H1 (cell line): ENCODE results near the gene MAP3K10. TPM values are rescaled to one million over a fixed set of nuclear protein-coding genes. Genes with fewer than 3 reads are reported as not detected.

Experiments
- ASH2L ChIP-seq: fragments of 200-600, 300-600 bp; sonication (generic); IDR thresholded peaks from one replicate; pipeline ENCODE4 v1.7.1; 2017; ENCODE audit warnings: low read length
- CHD1 ChIP-seq: IDR thresholded peaks from 2 replicates; pipeline ENCODE4 v1.6.1; 2012; ENCODE audit warnings: low read depth, low read length, improper control_type of control experiment
- EP300 ChIP-seq, 2 experiments: IDR thresholded peaks; 1 replicate in 1 of 2; 2 replicates in 1 of 2; pipeline ENCODE4 v1.6.1; 2011 to 2012; ENCODE audit warnings: low read depth in 2 of 2, low read length in 2 of 2, mild to moderate bottlenecking in 2 of 2, borderline replicate concordance in 1 of 2, inconsistent platforms in 1 of 2, moderate library complexity in 1 of 2
- EZH2 ChIP-seq: fragments of 200-600 bp; sonication (generic); IDR thresholded peaks from 2 replicates; pipeline ENCODE4 v1.7.1; 2012; ENCODE audit warnings: low read depth, mild to moderate bottlenecking, moderate library complexity, low read length, inconsistent platforms; ENCODE audit not compliant: severe bottlenecking
- JUND ChIP-seq: IDR thresholded peaks from 2 replicates; pipeline ENCODE4 v1.6.1; 2011; ENCODE audit warnings: mild to moderate bottlenecking, improper control_type of control experiment, low read length
- PHF8 ChIP-seq: fragments of 200-600 bp; sonication (generic); conservative IDR thresholded peaks from 2 replicates; pipeline ENCODE4 v1.7.1; 2012; ENCODE audit warnings: low read depth, mild to moderate bottlenecking, inconsistent platforms, low read length, moderate library complexity
- POLR2A ChIP-seq, 2 experiments: IDR thresholded peaks; 1 replicate in 1 of 2; 2 replicates in 1 of 2; pipeline ENCODE4 v1.6.1; 2011; ENCODE audit warnings: low read depth in 2 of 2, low read length in 2 of 2, mild to moderate bottlenecking in 2 of 2; ENCODE audit errors: control extremely low read depth in 1 of 2
- TEAD4 ChIP-seq: IDR thresholded peaks from 2 replicates; pipeline ENCODE4 v1.6.1; 2012; ENCODE audit warnings: low read depth, low read length, inconsistent platforms, mixed read lengths
- polyA plus RNA-seq, 7 experiments: library from polyadenylated mRNA; depleted of rRNA in 3 of 7; stranded (reverse) in 5 of 7; unstranded in 2 of 7; fragments of >200 nt in 5 of 7; fragments of 200-250 nt in 2 of 7; gene quantifications; 1 replicate in 5 of 7; 2 replicates in 1 of 7; 4 replicates in 1 of 7; pipeline versions ENCODE4 v1.2.1 to v1.2.3, GENCODE V29; 2011 to 2013; ENCODE audit warnings: missing spikeins in 2 of 7, mixed read lengths in 2 of 7
- total RNA-seq: library from RNA; stranded (reverse); fragmentation: NEBNext Ultra II Directional; extraction: Animal tissue kit (Norgen Biotek cat#: 25700); gene quantifications from 2 replicates; pipeline ENCODE4 v1.2.1, GENCODE V29; 2021
- TF ChIP-seq, protein P1 (sequence below), 3 experiments: IDR thresholded peaks; 1 replicate in 2 of 3; 2 replicates in 1 of 3; pipeline versions ENCODE4 v1.5.1 to v1.6.1; 2011; ENCODE audit warnings: low read length in 3 of 3, mild to moderate bottlenecking in 3 of 3, inconsistent platforms in 2 of 3, low read depth in 1 of 3, moderate library complexity in 1 of 3; ENCODE audit not compliant: insufficient read depth in 1 of 3; ENCODE audit errors: control extremely low read depth in 1 of 3
- TF ChIP-seq, protein P2 (sequence below): IDR thresholded peaks from 2 replicates; pipeline ENCODE4 v1.6.1; 2011; ENCODE audit warnings: low read length, improper control_type of control experiment
- TF ChIP-seq, protein P3 (sequence below): IDR thresholded peaks from 2 replicates; pipeline ENCODE4 v1.6.1; 2012; ENCODE audit warnings: inconsistent platforms

MAP3K10 gene
- total and polyA plus RNA-seq, 2 of the 8 experiments (the other 6 are each of a cell fraction or from before 2014, with no cell fraction given), result 4.9 to 15.9 TPM

DNA sequence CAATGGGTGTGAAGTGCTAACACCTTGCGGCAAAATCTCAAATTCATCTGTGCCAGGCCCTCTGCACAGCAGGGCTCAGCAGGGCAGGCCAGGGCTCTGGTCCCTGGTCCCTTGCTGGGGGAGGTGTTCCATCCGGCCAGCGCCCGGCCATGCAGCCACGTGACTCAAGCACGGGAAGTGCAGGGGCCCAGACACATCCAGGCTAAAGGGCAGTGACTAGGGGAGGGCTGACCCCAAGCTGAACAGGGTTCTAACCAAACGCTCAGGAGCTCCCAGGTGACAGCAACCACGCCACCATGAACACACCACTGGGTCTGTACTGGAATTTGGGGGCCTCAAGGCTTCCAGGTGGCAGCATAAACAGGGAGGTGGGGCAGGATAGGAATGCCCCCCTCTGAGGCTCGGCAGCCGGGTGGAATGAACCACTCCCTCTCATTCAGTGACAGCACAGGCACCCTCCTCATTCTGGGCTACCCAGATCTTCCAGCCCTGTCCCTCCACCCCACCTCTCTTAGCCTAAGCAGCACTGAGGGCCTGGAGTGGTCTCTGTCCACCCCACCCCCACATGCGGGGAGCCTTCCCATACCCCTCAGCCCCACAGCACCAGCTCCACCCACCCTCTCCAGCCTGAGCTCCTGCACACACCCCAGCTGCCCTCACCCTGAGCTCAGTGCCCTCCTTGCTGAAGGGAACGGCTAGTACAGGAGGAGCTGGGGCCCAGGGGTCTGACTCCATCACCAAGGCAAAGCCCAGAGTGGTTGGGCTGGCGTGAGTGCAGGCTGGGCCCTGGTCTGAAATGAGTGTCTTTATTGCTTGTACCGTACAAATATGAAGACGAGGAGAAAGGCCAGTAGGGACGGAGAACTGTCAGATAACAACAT, 40.6 kb downstream of the MAP3K10 start (continued):
- no peak for TF ChIP-seq CHD1
- no peak for TF ChIP-seq EZH2
- no peak for TF ChIP-seq PHF8
- peak; percentile 33 for TF ChIP-seq ASH2L
- 0 out of 2 replicates have a peak, but pooled peaks have one; percentile 1 for TF ChIP-seq TEAD4
- TF ChIP-seq POLR2A (IDR thresholded peaks at IDR 0.05; ENCODE audit: control extremely low read depth in 1 of 2, low read depth in 2 of 2, low read length in 2 of 2), result peak in 1 of 2 experiments; percentile 44; a peak in 1 of 3 replicates
- TF ChIP-seq, protein P1, sequence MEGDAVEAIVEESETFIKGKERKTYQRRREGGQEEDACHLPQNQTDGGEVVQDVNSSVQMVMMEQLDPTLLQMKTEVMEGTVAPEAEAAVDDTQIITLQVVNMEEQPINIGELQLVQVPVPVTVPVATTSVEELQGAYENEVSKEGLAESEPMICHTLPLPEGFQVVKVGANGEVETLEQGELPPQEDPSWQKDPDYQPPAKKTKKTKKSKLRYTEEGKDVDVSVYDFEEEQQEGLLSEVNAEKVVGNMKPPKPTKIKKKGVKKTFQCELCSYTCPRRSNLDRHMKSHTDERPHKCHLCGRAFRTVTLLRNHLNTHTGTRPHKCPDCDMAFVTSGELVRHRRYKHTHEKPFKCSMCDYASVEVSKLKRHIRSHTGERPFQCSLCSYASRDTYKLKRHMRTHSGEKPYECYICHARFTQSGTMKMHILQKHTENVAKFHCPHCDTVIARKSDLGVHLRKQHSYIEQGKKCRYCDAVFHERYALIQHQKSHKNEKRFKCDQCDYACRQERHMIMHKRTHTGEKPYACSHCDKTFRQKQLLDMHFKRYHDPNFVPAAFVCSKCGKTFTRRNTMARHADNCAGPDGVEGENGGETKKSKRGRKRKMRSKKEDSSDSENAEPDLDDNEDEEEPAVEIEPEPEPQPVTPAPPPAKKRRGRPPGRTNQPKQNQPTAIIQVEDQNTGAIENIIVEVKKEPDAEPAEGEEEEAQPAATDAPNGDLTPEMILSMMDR (IDR thresholded peaks at IDR 0.05; ENCODE audit: control extremely low read depth in 1 of 3, insufficient read depth in 1 of 3, low read depth in 1 of 3, low read length in 3 of 3), result no peak
- TF ChIP-seq, protein P2, sequence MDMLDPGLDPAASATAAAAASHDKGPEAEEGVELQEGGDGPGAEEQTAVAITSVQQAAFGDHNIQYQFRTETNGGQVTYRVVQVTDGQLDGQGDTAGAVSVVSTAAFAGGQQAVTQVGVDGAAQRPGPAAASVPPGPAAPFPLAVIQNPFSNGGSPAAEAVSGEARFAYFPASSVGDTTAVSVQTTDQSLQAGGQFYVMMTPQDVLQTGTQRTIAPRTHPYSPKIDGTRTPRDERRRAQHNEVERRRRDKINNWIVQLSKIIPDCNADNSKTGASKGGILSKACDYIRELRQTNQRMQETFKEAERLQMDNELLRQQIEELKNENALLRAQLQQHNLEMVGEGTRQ, result peak; percentile 75
- TF ChIP-seq, protein P3, sequence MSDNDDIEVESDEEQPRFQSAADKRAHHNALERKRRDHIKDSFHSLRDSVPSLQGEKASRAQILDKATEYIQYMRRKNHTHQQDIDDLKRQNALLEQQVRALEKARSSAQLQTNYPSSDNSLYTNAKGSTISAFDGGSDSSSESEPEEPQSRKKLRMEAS, result peak; percentile 82
- TF ChIP-seq EP300 (IDR thresholded peaks at IDR 0.05; ENCODE audit: borderline replicate concordance in 1 of 2, low read depth in 2 of 2, low read length in 2 of 2), result no peak
- no peak for TF ChIP-seq JUND
